ENCODE measurements around the gene CNTNAP3. TPM values are rescaled to one million over a fixed set of nuclear protein-coding genes. Genes with fewer than 3 reads are reported as not detected.
"Not testable (repeated sequence)": the region's sequence is repeated elsewhere in the genome, so short reads cannot be mapped to it uniquely, and the experiment has no call there.

Gene CNTNAP3
- total RNA-seq, result 8.5 TPM

GRCh38 chr9:39287980-39288379 lies at the start of gene CNTNAP3:
Gene CNTNAP3 (minus strand): TSS chr9:39288167. CDS start chr9:39288064, 103 bp downstream.
- ATAC-seq, result not testable (repeated sequence)

DNA sequence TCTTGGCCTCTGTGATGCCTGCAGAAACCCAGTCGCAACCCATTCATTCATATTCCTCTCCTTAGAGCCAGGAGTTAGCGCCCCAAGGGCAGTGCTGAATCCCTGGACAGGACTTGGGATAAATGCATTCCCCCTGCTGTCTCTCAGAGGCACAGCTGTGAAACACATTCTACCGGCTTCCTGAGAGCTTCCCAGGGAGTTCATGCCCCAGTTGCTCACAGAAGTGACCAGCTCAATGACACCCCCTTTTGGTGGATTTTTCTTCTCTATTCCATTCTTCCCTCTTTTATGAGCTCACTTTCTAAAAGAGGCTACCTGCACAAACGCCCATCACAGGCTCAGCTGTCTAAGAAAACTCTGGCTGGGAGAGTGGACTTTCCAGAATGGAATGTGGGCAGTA lies 8.0 kb downstream of the CNTNAP3 start:
- ATAC-seq, result not testable (repeated sequence)

DNA sequence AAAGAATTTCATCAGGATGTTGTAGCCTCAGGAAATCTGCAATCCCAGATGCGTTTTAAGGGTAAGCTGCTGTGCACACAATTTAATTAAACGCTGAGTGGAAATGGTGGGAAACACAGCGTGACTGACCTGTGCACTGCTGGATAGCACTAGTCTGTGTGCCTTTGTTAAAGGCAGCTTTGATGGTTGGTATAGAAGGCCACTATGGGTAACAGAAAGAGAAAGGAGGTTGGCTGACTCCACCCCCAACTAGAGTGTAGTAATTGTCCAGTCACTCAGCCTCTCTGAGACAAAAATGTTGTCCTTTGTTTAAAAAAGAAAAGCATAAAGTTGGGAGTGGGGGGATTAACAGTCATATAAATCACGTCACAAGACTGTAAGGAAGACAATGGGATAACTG lies 45.5 kb downstream of the CNTNAP3 start:
- ATAC-seq, result not testable (repeated sequence)

- ATAC-seq, result peak; percentile 50
Observed at GRCh38 chr9:39232130-39232991, 55.6 kb downstream of the CNTNAP3 start.

- ATAC-seq, result not testable (repeated sequence)
Observed at GRCh38 chr9:39215976-39216375, 72.0 kb downstream of the CNTNAP3 start.

DNA sequence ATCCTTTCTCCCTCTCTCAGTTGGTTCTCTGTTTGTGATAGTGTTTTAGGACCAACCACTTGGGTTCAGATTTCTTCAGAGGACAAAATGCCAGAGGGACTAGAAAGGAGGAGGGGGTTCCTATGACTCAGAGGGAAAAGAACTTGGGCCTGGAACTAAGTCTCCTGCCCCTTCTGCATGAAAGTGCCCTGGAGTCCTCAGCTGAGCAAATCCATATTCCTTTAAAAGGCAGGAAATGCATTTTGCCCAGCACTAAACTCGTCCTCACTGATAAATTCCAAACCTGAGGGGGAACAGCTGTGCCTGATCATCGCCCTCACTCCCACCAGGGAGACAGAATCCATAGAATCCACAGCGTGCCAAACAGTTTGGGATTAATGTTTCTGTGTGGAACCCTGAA lies 78.2 kb downstream of the CNTNAP3 start:
- not testable (repeated sequence) for ATAC-seq

DNA sequence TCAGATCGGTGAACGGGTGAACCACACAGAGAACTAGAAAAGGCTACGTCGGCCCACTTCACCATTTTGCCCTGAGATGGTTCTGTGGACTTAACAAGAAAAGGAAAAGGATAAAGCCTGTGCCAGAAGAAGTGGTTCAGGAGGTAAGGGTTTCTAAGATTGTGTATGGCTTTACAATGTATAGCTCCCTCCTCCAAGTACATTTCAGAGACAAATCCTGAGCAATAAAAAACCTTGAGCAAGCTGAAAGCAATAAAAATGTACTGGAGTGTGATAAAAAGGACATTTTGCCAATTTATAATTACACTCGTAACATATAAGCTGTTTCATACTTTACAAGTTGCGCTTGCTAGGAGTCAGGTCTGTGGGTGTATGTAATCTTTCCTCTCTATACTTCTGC lies 81.3 kb downstream of the CNTNAP3 start:
- not testable (repeated sequence) for ATAC-seq

DNA sequence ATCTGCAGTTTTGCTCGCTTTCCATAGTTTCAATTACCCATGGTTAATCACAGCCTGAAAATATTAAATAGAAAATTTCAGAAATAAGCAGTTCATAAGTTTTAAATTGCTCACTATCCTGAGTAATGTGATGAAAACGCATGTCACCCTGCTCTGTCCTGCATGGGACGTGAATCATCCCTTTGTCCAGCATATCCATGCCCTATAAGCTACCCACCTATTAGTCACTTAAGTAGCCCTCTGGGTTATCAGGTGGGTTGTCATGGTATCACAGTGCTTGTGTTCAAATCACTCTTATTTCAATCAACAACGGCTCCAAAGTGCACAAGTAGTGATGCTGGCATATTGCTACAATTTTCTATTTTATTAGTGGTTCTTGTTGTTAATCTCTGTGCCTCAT lies 82.1 kb downstream of the CNTNAP3 start:
- ATAC-seq, result not testable (repeated sequence)

DNA sequence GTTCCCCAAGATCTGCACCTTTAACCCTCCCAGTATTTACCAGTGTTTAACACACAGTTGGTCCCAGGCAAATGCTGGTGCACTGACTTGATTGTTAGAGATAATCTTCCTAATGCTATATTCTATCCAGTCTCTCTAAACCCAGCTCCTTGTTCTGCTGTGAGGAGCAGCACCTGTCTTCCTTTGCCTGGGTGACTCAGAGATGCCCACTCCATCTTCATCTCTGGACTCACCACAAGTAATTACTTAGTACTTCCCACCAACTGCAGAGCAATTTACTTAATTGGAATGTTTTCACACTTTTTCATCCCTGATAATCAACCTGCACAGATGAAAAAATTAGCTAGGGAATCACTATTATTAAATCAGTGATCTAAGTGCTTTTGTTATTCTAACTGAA lies 87.6 kb downstream of the CNTNAP3 start:
- not testable (repeated sequence) for ATAC-seq

DNA sequence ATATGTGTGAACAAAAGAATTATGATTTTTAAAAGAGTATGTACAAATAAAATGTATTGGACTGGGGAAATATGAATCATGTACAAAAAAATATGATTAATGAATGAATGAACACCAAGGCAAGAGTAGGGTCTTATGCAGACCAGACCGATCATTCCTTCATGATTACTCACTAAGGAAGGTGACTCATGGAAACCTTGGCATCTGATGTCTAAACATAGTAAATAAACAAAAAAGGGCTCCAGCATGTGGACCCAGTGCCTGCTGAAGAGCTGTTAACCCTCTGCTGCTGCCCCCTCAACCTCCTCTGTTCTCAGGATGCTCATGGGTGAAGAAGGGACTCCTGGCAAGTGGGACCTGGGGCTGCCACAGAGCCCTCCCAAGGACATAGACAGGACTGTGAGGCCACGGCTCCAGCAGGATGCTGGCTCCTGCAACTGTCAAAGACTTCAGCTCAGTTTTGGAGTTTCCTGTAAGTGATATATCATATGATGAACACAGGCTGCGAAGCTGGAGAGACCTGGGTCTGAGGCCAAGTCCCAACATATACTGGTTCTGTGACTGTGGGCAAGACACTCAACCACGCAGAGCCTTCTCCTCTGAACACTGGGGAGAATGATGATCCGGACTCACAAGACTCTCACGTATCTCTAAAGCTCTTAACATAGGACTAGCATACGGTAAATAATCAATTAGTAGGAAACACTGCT lies 89.8 kb downstream of the CNTNAP3 start:
- not testable (repeated sequence) for ATAC-seq

- not testable (repeated sequence) for ATAC-seq
Observed at GRCh38 chr9:39171370-39171769, 116.6 kb downstream of the CNTNAP3 start.

- ATAC-seq, result not testable (repeated sequence)
Observed at GRCh38 chr9:39157714-39158113, 130.3 kb downstream of the CNTNAP3 start.

- not testable (repeated sequence) for ATAC-seq
Observed at GRCh38 chr9:39132826-39133552, 155.0 kb downstream of the CNTNAP3 start.

DNA sequence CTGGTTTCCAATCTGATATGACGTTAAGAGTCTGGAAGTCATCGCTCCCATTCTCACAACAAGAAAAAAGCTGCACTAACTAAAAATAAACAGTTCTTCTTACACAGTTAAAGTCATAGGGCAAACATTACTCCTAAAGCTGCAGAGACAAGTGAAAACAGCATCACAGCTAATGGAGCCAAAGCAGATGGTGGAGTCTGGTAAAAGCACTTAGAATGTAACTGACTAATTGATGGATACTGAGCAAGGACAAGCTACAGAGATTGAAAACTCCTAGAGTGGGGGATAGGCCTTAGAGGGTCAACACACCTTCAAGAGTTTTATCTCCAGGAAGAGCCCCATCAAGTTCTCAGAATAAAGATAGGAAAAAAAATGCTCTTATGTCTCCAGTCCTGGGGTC lies 166.6 kb downstream of the CNTNAP3 start:
- ATAC-seq, result not testable (repeated sequence)

DNA sequence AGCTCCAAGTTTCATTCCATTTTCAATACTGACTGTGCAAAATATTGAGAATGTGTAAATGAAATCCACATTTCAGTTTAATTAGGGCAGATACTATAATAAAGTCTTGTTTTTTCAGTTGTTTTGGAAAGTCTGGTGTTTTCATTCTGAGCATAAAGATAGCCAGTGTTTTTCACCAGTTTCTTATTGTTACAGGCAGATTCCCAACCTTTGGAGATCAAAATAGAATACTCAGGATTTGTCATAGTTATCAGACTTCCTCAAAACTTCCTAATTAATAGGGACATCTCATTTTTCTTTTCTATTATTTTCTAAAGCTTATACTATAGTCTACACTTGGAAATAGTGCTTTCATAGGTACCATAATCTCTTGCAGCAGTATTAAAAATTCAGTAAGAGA lies 176.2 kb downstream of the CNTNAP3 start:
- ATAC-seq, result not testable (repeated sequence)

DNA sequence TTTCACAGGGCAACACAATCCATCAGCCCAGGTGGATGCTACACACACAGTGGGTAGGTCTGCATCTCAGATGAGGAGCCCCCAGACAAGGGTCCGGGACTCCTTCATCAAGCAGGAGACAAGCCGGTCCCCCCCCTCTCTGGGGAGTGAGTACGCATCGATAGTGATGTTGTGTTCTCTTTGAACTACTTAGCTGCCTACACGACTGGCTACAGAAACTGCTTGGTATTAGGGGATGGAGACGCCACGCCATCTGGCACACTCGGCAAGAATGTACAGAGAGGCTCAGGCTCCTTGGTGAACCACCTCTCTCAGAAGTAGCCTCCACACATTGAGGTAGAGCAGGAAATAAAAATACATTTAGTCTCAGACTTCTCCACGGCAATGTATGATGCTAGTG lies 179.8 kb downstream of the CNTNAP3 start:
- ATAC-seq, result no peak

DNA sequence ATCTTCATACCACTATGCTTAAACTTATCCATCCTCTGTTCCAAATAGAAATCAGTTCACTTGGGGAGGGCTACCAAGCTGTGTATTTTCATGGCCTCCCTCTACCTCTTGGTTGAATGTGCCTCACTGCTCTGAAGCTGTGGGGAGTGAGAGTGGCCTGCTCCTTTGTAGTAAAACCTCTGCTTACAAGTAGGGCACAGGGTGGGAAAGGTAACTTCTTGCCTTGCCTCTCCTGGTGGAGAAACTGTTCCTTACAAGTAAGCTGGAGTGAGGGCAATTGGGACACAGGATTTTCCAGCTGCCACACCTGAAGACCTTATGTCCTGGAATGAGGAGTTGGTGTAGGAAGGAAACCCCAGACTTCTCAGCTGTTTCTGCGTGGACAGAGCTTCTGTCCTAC lies 190.8 kb downstream of the CNTNAP3 start:
- not testable (repeated sequence) for ATAC-seq

GRCh38 chr9:39085311-39085710 lies 202.7 kb downstream of the CNTNAP3 start:
- peak; percentile 92 for ATAC-seq

DNA sequence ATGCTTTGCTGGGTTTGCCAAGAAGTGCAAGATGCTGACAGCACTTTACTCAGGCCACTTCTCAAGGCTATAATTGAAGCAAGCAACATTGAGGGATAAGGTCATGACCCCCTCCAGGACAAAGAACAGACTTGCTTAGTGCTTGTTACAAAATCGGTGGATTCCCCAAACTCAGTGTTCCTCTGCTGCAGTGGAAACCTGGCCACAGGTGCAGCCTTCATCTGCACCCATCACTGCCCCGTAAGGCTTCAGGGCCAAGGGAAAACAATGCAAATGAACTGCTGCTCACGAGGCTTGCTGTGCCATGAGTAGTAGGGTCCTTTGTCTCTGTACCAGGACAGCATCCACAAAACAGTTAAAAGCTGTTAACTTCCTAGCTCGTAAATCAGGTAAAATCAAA lies 205.4 kb downstream of the CNTNAP3 start:
- peak; percentile 14 for ATAC-seq

- ATAC-seq, result not testable (repeated sequence)
Observed at GRCh38 chr9:39080081-39080480, 207.9 kb downstream of the CNTNAP3 start.

- ATAC-seq, result peak; percentile 66
Observed at GRCh38 chr9:39078621-39079256, 209.2 kb downstream of the CNTNAP3 start.

DNA sequence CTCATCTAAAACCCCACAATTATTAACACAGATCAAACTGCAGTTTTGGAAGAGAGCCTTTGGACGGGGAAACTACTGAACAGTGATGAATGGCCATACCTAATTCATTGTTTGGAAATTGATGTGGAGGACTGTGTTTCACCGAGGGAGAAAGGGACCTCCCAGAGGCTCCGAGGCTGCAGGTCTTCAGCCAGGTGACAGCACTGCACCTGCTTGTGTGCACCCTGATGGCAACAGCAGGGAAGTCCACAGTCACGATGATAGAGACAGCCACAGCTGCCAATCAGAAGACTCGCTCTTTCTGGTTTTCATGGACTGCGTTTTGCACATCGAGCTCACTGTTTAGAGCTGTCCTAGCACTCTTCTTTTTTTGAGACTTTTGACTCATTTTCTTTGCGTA lies 214.4 kb downstream of the CNTNAP3 start:
- ATAC-seq, result not testable (repeated sequence)
